Muscle of leg (tissue), 11 donors: ENCODE data around the gene DENND5A. TPM values are rescaled to one million over a fixed set of nuclear protein-coding genes. Genes with fewer than 3 reads are reported as not detected.

Experiments used
- DNase-seq: peaks from one replicate; pipeline ENCODE4 v3.0.0; 2013
- H3K27ac ChIP-seq: one replicate; pipeline ENCODE4 v1.5.1; 2013; ENCODE audit warnings: mild to moderate bottlenecking, low read length, control low read depth
- H3K27me3 ChIP-seq: one replicate; pipeline ENCODE4 v1.6.1; 2013; ENCODE audit warnings: low read length; ENCODE audit not compliant: control insufficient read depth, insufficient read depth
- H3K36me3 ChIP-seq: one replicate; pipeline ENCODE4 v1.6.1; 2013; ENCODE audit warnings: low read length; ENCODE audit not compliant: control insufficient read depth, insufficient read depth
- H3K4me1 ChIP-seq: one replicate; pipeline ENCODE4 v1.6.1; 2013; ENCODE audit warnings: low read length; ENCODE audit not compliant: control insufficient read depth, insufficient read depth
- H3K4me3 ChIP-seq: one replicate; pipeline ENCODE4 v1.5.1; 2013; ENCODE audit warnings: low read length, control low read depth
- H3K9me3 ChIP-seq: replicated peaks from 2 replicates; pipeline ENCODE4 v1.6.1; 2013; ENCODE audit warnings: low read depth, low read length; ENCODE audit not compliant: control insufficient read depth
- WGBS: methylation state at CpG from one replicate; pipeline ENCODE4 v1.1.5; 2013; ENCODE audit warnings: missing lambda C conversion rate; ENCODE audit not compliant: insufficient coverage; 5-methylcytosine and 5-hydroxymethylcytosine counted together
- polyA plus RNA-seq, 8 donors: library from polyadenylated mRNA; unstranded; fragments of 120-200 nt; gene quantifications; one replicate each; pipeline versions ENCODE4 v1.2.1 to v1.2.3, GENCODE V29; 2013; ENCODE audit warnings: inconsistent platforms in 1 of 8, low replicate concordance in 1 of 8; ENCODE audit not compliant: insufficient read length in 8 of 8, insufficient read depth in 1 of 8
- total RNA-seq: library from RNA; stranded (reverse); fragments of 120-200 nt; gene quantifications from one replicate; pipeline ENCODE4 v1.2.4, GENCODE V29; 2013

The DENND5A gene
- total and polyA plus RNA-seq, 9 donors: 49.7 to 93.0 (median 71.0) TPM

GRCh38 chr11:9091044-9091922, 173.9 kb downstream of the DENND5A start, which contains the start of gene SCUBE2:
Gene SCUBE2 (minus strand): TSS chr11:9091599. CDS start chr11:9091528, 71 bp downstream.
- H3K4me3 ChIP-seq: peak within 1 kb of the TSS; percentile 51
- peaks cover 20% of the 10 kb centered on the region for H3K4me1 ChIP-seq
- H3K27ac ChIP-seq: no peak within 1 kb of the TSS
- H3K27me3 ChIP-seq: peaks cover 20% of the 10 kb centered on the region
- no peaks in the 10 kb centered on the region for H3K9me3 ChIP-seq
- no peaks in the 10 kb centered on the region for H3K36me3 ChIP-seq
- peak; percentile 42 for DNase-seq
- under 1% methylated on average over 103 of the region's 113 CpGs for WGBS

GRCh38 chr11:9090488-9091043, 174.6 kb downstream of the DENND5A start:
- Histone ChIP-seq H3K27ac (no peak overlapping the region), H3K4me1 (peaks cover 20% of the 10 kb centered on the region), H3K36me3 (no peaks in the 10 kb centered on the region), H3K27me3 (peaks cover 20% of the 10 kb centered on the region), H3K9me3 (no peaks in the 10 kb centered on the region), H3K4me3 (peak overlapping the region; percentile 51)
- WGBS: 1% methylated on average over 12 of the region's 20 CpGs
- peak; percentile 35 for DNase-seq

- H3K4me3 ChIP-seq: no peak overlapping the region
- no peak for DNase-seq
- H3K9me3 ChIP-seq: no peaks in the 10 kb centered on the region
- no peaks in the 10 kb centered on the region for H3K36me3 ChIP-seq
- no peak overlapping the region for H3K27ac ChIP-seq
- peaks cover 20% of the 10 kb centered on the region for H3K4me1 ChIP-seq
- peaks cover 20% of the 10 kb centered on the region for H3K27me3 ChIP-seq
- WGBS: 72% methylated on average over 4 of the region's 6 CpGs
Observed at GRCh38 chr11:9089636-9090035, 175.5 kb downstream of the DENND5A start.

GRCh38 chr11:9089061-9089460, 176.1 kb downstream of the DENND5A start:
- no peaks in the 10 kb centered on the region for H3K36me3 ChIP-seq
- no peak for DNase-seq
- no peak overlapping the region for H3K4me3 ChIP-seq
- no peaks in the 10 kb centered on the region for H3K9me3 ChIP-seq
- peaks cover 20% of the 10 kb centered on the region for H3K27me3 ChIP-seq
- 76% methylated on average over 2 of the region's 3 CpGs for WGBS
- H3K27ac ChIP-seq: no peak overlapping the region
- peaks cover 20% of the 10 kb centered on the region for H3K4me1 ChIP-seq

Other genes starting within 250 kb of the DENND5A start
- 34.8 TPM for gene SCUBE2, start 173.8 kb downstream of the DENND5A start, total RNA-seq
- gene SCUBE2, start 173.8 kb downstream of the DENND5A start, polyA plus RNA-seq: 10 to 100 TPM; 22.8 to 52.9 (median 29.5) TPM
- 16.7 TPM for gene TMEM41B, start 49.2 kb upstream of the DENND5A start, total RNA-seq
- gene TMEM41B, start 49.2 kb upstream of the DENND5A start, polyA plus RNA-seq: 10 to 100 TPM; 10.7 to 16.6 (median 13.2) TPM
- gene IPO7, start 119.3 kb upstream of the DENND5A start, total RNA-seq: 88.2 TPM
- gene IPO7, start 119.3 kb upstream of the DENND5A start, polyA plus RNA-seq: 100 to 1,000 TPM in 1 of 8 donors, 10 to 100 TPM in 7; 64.5 to 100 (median 90.3) TPM
- gene ZNF143, start 195.7 kb upstream of the DENND5A start, total RNA-seq: 20.9 TPM
- gene ZNF143, start 195.7 kb upstream of the DENND5A start, polyA plus RNA-seq: 10 to 100 TPM; 11.1 to 18.6 (median 15.7) TPM